Suprapubic skin (tissue), 3 donors: Measurements from ENCODE around the gene HIF1A.

ENCODE experiments used
- POLR2A ChIP-seq, 2 donors: fragments of 450-650 bp; IDR thresholded peaks; one replicate each; pipeline ENCODE4 v1.6.1; 2017; ENCODE audit warnings: antibody characterized with exemption in 2 of 2, mild to moderate bottlenecking in 2 of 2, moderate library complexity in 2 of 2
- TF ChIP-seq, protein P1 (sequence below), 2 donors: fragments of 200-600 bp in 1 of 2; fragments of 450-650 bp in 1 of 2; sonication (generic) in 1 of 2; IDR thresholded peaks; one replicate each; pipeline ENCODE4 v1.5.1; 2016 to 2019; ENCODE audit warnings: antibody characterized with exemption in 2 of 2, mild to moderate bottlenecking in 1 of 2, moderate library complexity in 1 of 2

- TF ChIP-seq, protein P1, sequence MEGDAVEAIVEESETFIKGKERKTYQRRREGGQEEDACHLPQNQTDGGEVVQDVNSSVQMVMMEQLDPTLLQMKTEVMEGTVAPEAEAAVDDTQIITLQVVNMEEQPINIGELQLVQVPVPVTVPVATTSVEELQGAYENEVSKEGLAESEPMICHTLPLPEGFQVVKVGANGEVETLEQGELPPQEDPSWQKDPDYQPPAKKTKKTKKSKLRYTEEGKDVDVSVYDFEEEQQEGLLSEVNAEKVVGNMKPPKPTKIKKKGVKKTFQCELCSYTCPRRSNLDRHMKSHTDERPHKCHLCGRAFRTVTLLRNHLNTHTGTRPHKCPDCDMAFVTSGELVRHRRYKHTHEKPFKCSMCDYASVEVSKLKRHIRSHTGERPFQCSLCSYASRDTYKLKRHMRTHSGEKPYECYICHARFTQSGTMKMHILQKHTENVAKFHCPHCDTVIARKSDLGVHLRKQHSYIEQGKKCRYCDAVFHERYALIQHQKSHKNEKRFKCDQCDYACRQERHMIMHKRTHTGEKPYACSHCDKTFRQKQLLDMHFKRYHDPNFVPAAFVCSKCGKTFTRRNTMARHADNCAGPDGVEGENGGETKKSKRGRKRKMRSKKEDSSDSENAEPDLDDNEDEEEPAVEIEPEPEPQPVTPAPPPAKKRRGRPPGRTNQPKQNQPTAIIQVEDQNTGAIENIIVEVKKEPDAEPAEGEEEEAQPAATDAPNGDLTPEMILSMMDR (IDR thresholded peaks at IDR 0.05): no peak
- no peak for TF ChIP-seq POLR2A (IDR thresholded peaks at IDR 0.05)
These were observed 42.6 kb upstream of the HIF1A start for GRCh38 chr14:61652526-61653262.
